Caco-2 (cell line): Measurements from ENCODE around the gene AMER2. TPM values are rescaled to one million over a fixed set of nuclear protein-coding genes. Genes with fewer than 3 reads are reported as not detected.

ENCODE experiments used
- BruUV-seq: library from RNA; stranded (reverse); fragments of 400-500 nt; replicated peaks from 2 replicates; lab custom pipeline; 2021; lab: Mats Ljungman, UMichigan
- CTCF ChIA-PET: fragments of 300-600 bp; sonication (Branson Sonifier 250); formaldehyde crosslinking; loops from one replicate; lab custom pipeline; 2022; ENCODE audit warnings: antibody characterized with exemption; lab: Charles Lee
- POLR2A ChIA-PET: fragments of 300-600 bp; sonication (Branson Sonifier 250); formaldehyde crosslinking; loops from one replicate; lab custom pipeline; 2022; ENCODE audit warnings: antibody characterized with exemption; lab: Charles Lee
- DNase-seq, 2 experiments: peaks; one replicate each; pipeline versions ENCODE4 v3.0.0 to v3.0.0-alpha.2; 2020 to 2022
- H3K27me3 ChIP-seq: replicated peaks from 2 replicates; pipeline ENCODE4 v1.6.0; 2011; ENCODE audit warnings: low read length; ENCODE audit not compliant: control insufficient read depth, insufficient read depth
- H3K36me3 ChIP-seq: 2 replicates; pipeline ENCODE4 v1.5.1; 2011; ENCODE audit warnings: low read length; ENCODE audit not compliant: control insufficient read depth, insufficient read depth
- H3K4me1 ChIP-seq: fragments of 250-450 bp; sonication (Bioruptor Pico); 2 replicates; pipeline ENCODE4 v1.5.1; 2020; ENCODE audit warnings: mild to moderate bottlenecking
- H3K4me3 ChIP-seq: 2 replicates; pipeline ENCODE4 v1.5.1; 2011; ENCODE audit warnings: low read depth, mild to moderate bottlenecking, control low read depth, low read length
- H3K9me3 ChIP-seq: fragments of 250-450 bp; sonication (Bioruptor Pico); 2 replicates; pipeline ENCODE4 v1.5.1; 2020; ENCODE audit warnings: mild to moderate bottlenecking, moderate library complexity
- H3K27ac Mint-ChIP-seq: one replicate; pipeline ENCODE4 v1.8.0; 2022; ENCODE audit warnings: mixed read lengths; ENCODE audit not compliant: unreplicated experiment
- H3K27me3 Mint-ChIP-seq: one replicate; pipeline ENCODE4 v1.8.0; 2022; ENCODE audit warnings: mixed read lengths; ENCODE audit not compliant: insufficient read depth, unreplicated experiment
- H3K36me3 Mint-ChIP-seq: one replicate; pipeline ENCODE4 v1.8.0; 2022; ENCODE audit warnings: mild to moderate bottlenecking, mixed read lengths; ENCODE audit not compliant: insufficient read depth, unreplicated experiment
- H3K4me1 Mint-ChIP-seq: one replicate; pipeline ENCODE4 v1.8.0; 2022; ENCODE audit warnings: low read depth, mixed read lengths; ENCODE audit not compliant: unreplicated experiment
- H3K4me3 Mint-ChIP-seq: one replicate; pipeline ENCODE4 v1.8.0; 2022; ENCODE audit warnings: mild to moderate bottlenecking, moderate library complexity, mixed read lengths; ENCODE audit not compliant: unreplicated experiment
- H3K9me3 Mint-ChIP-seq: one replicate; pipeline ENCODE4 v1.8.0; 2022; ENCODE audit warnings: mixed read lengths; ENCODE audit not compliant: unreplicated experiment
- intact Hi-C: fragments of 100-400 bp; cut with micrococcal nuclease; formaldehyde crosslinking; loops from one replicate; pipeline ENCODE4 v1.10.0; 2022; ENCODE audit not compliant: unreplicated experiment
- total RNA-seq: library from RNA; stranded (reverse); gene quantifications from 2 replicates; pipeline ENCODE4 v1.2.3, GENCODE V29; 2022
- TF ChIP-seq, protein P1 (sequence below), 2 experiments: fragments of 200-600 bp in 1 of 2; IDR thresholded peaks; 1 replicate in 1 of 2; 2 replicates in 1 of 2; pipeline versions ENCODE4 v1.5.1 to v1.8.0; 2011 to 2022; ENCODE audit warnings: antibody characterized with exemption in 1 of 2, control low read depth in 1 of 2, inconsistent platforms in 1 of 2, low read depth in 1 of 2, low read length in 1 of 2, mild to moderate bottlenecking in 1 of 2, moderate library complexity in 1 of 2; ENCODE audit not compliant: insufficient read depth in 1 of 2, severe bottlenecking in 1 of 2, unreplicated experiment in 1 of 2

Gene AMER2
- total RNA-seq, 1 experiment from 2014 or later: not detected

DNA sequence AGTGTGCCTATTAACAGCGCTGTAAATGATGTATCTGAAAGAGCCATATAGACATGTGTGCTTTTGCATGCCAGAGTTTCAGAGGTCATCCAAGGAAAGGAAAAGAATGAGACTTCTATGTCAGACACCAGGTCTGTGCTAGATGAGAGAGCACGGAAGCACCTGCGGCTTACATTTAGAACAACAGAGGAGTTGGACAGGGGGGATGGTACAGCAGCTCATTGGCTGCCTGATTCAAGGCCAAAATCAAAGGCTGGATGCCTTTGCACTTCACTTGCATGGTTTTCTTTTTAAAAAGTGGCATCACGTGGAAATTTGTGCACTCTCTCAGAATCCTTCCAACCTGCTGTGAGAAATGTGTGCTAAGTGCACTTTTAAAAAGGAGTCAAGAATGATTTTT is 32.8 kb upstream of the AMER2 start:
- no peaks in the 10 kb centered on the region; the same call in none of the 2 replicates for H3K27me3 ChIP-seq

DNA sequence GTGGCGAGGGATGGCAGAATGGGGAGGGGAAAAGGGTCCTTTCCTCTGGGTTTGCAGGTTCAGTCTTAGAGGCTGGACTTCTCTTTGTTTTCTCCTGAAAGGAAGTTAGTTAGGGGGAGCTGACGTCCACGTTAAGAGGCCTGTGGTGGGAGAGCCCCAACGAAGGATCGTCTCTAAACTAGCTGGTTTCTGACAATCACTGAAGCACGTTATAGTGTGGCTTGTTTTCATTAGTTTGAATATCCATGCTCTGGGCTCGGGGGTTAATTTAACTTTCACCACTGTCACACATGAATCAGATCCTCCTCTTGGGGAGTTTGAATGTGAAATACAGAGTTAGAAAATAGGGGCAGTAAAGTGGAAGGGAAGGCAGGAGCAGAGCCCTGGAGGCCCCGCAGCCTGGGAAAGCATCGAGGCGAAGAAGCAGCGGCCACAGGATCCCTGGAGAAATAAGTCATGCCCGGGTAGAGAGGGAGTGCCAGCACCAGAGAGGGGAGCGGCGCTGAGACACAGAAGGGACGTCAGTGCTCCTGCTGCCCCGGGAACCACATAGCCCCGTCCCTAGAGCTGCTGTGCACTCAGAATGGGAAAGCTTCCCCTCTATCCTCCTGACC is 31.1 kb upstream of the AMER2 start:
- CTCF ChIA-PET: no interaction called here
- no TSS peak for BruUV-seq
- no peaks in the 10 kb centered on the region; the same call in none of the 2 replicates for H3K27me3 ChIP-seq

More for the DNA sequence above, 32.8 kb upstream of the AMER2 start:
- Mint-ChIP-seq H3K36me3 (no peaks in the 10 kb centered on the region), H3K9me3 (no peaks in the 10 kb centered on the region), H3K27ac (no peak overlapping the region), H3K27me3 (peaks cover 13% of the 10 kb centered on the region), H3K4me3 (no peak overlapping the region), H3K4me1 (no peaks in the 10 kb centered on the region)
- BruUV-seq: no TSS peak
- intact Hi-C loops: no loop called here
- H3K4me3 ChIP-seq: no peak overlapping the region
- TF ChIP-seq, protein P1, sequence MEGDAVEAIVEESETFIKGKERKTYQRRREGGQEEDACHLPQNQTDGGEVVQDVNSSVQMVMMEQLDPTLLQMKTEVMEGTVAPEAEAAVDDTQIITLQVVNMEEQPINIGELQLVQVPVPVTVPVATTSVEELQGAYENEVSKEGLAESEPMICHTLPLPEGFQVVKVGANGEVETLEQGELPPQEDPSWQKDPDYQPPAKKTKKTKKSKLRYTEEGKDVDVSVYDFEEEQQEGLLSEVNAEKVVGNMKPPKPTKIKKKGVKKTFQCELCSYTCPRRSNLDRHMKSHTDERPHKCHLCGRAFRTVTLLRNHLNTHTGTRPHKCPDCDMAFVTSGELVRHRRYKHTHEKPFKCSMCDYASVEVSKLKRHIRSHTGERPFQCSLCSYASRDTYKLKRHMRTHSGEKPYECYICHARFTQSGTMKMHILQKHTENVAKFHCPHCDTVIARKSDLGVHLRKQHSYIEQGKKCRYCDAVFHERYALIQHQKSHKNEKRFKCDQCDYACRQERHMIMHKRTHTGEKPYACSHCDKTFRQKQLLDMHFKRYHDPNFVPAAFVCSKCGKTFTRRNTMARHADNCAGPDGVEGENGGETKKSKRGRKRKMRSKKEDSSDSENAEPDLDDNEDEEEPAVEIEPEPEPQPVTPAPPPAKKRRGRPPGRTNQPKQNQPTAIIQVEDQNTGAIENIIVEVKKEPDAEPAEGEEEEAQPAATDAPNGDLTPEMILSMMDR (IDR thresholded peaks at IDR 0.05; ENCODE audit: insufficient read depth in 1 of 2, low read depth in 1 of 2, low read length in 1 of 2, severe bottlenecking in 1 of 2, unreplicated experiment in 1 of 2): no peak
- CTCF ChIA-PET: no interaction called here
- H3K9me3 ChIP-seq: no peaks in the 10 kb centered on the region
- H3K36me3 ChIP-seq: no peaks in the 10 kb centered on the region
- H3K4me1 ChIP-seq: no peaks in the 10 kb centered on the region
- POLR2A ChIA-PET: no interaction called here
- DNase-seq: no peak

DNA sequence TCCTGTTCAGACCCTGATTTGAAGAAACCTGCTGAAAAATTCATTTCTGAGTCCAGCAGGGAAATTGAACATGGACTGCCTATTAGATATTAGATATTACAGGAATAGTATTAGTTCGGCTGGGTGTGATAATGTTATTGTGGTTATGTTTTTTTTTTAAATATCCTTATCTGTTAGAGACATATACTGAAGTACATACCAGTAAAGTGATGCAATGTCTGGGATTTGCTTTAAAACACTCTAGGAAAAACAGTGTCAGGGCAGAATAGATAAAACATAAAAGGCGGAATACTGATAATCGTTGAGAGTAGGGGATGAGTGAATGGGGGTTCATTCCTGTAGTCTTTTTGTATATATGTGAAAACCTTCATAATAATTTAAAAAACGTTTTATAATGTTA is 28.7 kb upstream of the AMER2 start:
- no peak overlapping the region for H3K4me3 ChIP-seq
- H3K27me3 ChIP-seq: no peaks in the 10 kb centered on the region; the same call in 1 of the 2 replicates
- H3K4me3 Mint-ChIP-seq: no peak overlapping the region
- TF ChIP-seq, protein P1 (IDR thresholded peaks at IDR 0.05; ENCODE audit: insufficient read depth in 1 of 2, low read depth in 1 of 2, low read length in 1 of 2, severe bottlenecking in 1 of 2, unreplicated experiment in 1 of 2): no peak
- ChIA-PET CTCF (no interaction called here), POLR2A (no interaction called here)
- no peak overlapping the region for H3K27ac Mint-ChIP-seq
- H3K9me3 ChIP-seq: no peaks in the 10 kb centered on the region
- no peaks in the 10 kb centered on the region for H3K4me1 ChIP-seq
- no peak for DNase-seq
- intact Hi-C loops: no loop called here
- no peaks in the 10 kb centered on the region for H3K36me3 Mint-ChIP-seq
- H3K4me1 Mint-ChIP-seq: no peaks in the 10 kb centered on the region
- H3K27me3 Mint-ChIP-seq: peaks cover 5% of the 10 kb centered on the region
- no TSS peak for BruUV-seq
- H3K36me3 ChIP-seq: no peaks in the 10 kb centered on the region
- H3K9me3 Mint-ChIP-seq: no peaks in the 10 kb centered on the region

More for the DNA sequence above, 31.1 kb upstream of the AMER2 start:
- no peaks in the 10 kb centered on the region for H3K4me1 ChIP-seq
- intact Hi-C loops: no loop called here
- Mint-ChIP-seq H3K9me3 (no peaks in the 10 kb centered on the region), H3K4me3 (no peak overlapping the region), H3K36me3 (no peaks in the 10 kb centered on the region), H3K27me3 (peaks cover 13% of the 10 kb centered on the region), H3K4me1 (no peaks in the 10 kb centered on the region), H3K27ac (no peak overlapping the region)
- no peak for DNase-seq
- H3K36me3 ChIP-seq: no peaks in the 10 kb centered on the region
- no peak overlapping the region for H3K4me3 ChIP-seq
- POLR2A ChIA-PET: no interaction called here
- no peaks in the 10 kb centered on the region for H3K9me3 ChIP-seq
- TF ChIP-seq, protein P1 (IDR thresholded peaks at IDR 0.05; ENCODE audit: insufficient read depth in 1 of 2, low read depth in 1 of 2, low read length in 1 of 2, severe bottlenecking in 1 of 2, unreplicated experiment in 1 of 2): no peak
